Panc1 (cell line): ENCODE data around the gene KMT2E. TPM values are rescaled to one million over a fixed set of nuclear protein-coding genes. Genes with fewer than 3 reads are reported as not detected.
"Not testable (repeated sequence)": the region's sequence is repeated elsewhere in the genome, so short reads cannot be mapped to it uniquely, and the experiment has no call there.

Experiments used
- ATAC-seq: fragments of 200-7000 bp; cut with Tn5 transposase; 2 replicates; pipeline ENCODE4 v1.9.1; 2020; ENCODE audit warnings: mild to moderate bottlenecking, moderate library complexity
- BruUV-seq: library from RNA; stranded (reverse); fragments of 400-500 nt; replicated peaks from 2 replicates; lab custom pipeline; 2021; lab: Mats Ljungman, UMichigan
- CTCF ChIA-PET: fragments of 300-600 bp; sonication (Branson Sonifier 250); formaldehyde crosslinking; loops from one replicate; lab custom pipeline; 2022; ENCODE audit warnings: antibody characterized with exemption; lab: Charles Lee
- POLR2A ChIA-PET: fragments of 300-600 bp; sonication (Branson Sonifier 250); formaldehyde crosslinking; loops from one replicate; lab custom pipeline; 2022; ENCODE audit warnings: antibody characterized with exemption; lab: Charles Lee
- DNase-seq: peaks from one replicate; pipeline ENCODE4 v3.0.0-alpha.2; 2010; ENCODE audit warnings: low read depth, low spot score
- H3K27ac ChIP-seq: 2 replicates; pipeline ENCODE4 v1.5.1; 2011; ENCODE audit warnings: mild to moderate bottlenecking, low read length, inconsistent platforms
- H3K27me3 ChIP-seq: fragments of 200-500 bp; sonication (Bioruptor generic); 2 replicates; pipeline ENCODE4 v1.6.0; 2014; ENCODE audit warnings: low read length, inconsistent platforms; ENCODE audit not compliant: control insufficient read depth, insufficient read depth
- H3K36me3 ChIP-seq: fragments of 200-500 bp; sonication (Bioruptor generic); 2 replicates; pipeline ENCODE4 v1.5.1; 2014; ENCODE audit warnings: inconsistent platforms, mild to moderate bottlenecking, low read length, moderate library complexity; ENCODE audit not compliant: control insufficient read depth, insufficient read depth
- H3K4me1 ChIP-seq: 2 replicates; pipeline ENCODE4 v1.5.1; 2011; ENCODE audit warnings: inconsistent platforms, mild to moderate bottlenecking, low read length, moderate library complexity; ENCODE audit not compliant: control insufficient read depth, insufficient read depth
- H3K4me3 ChIP-seq, 2 experiments: 2 replicates each; pipeline ENCODE4 v1.5.1; 2011 to 2012; ENCODE audit warnings: low read depth in 2 of 2, low read length in 2 of 2, mild to moderate bottlenecking in 2 of 2, inconsistent platforms in 1 of 2, moderate library complexity in 1 of 2
- H3K9me3 ChIP-seq: fragments of 200-500 bp; sonication (Bioruptor generic); 2 replicates; pipeline ENCODE4 v1.5.1; 2014; ENCODE audit warnings: low read depth, mild to moderate bottlenecking, inconsistent platforms, low read length, moderate library complexity; ENCODE audit not compliant: control insufficient read depth, insufficient read depth
- POLR2AphosphoS5 ChIP-seq: IDR thresholded peaks from 2 replicates; pipeline ENCODE4 v1.6.1; 2012; ENCODE audit warnings: mild to moderate bottlenecking, low read depth, low read length, moderate library complexity
- SIN3A ChIP-seq: IDR thresholded peaks from 2 replicates; pipeline ENCODE4 v1.6.1; 2012; ENCODE audit warnings: low read depth, mild to moderate bottlenecking, low read length, moderate library complexity, borderline replicate concordance; ENCODE audit not compliant: insufficient read depth
- TCF7L2 ChIP-seq: IDR thresholded peaks from 2 replicates; pipeline ENCODE4 v1.6.1; 2011; ENCODE audit warnings: mild to moderate bottlenecking, low read depth, low read length, inconsistent platforms
- in situ Hi-C: cut with HindIII; loops from 2 replicates; pipeline ENCODE4 v1.10.0; 2016; ENCODE audit warnings: low sequenced_read_pairs, low pct_unique_long_range_greater_than_20kb
- intact Hi-C: fragments of 100-400 bp; cut with micrococcal nuclease; formaldehyde crosslinking; loops from one replicate; pipeline ENCODE4 v1.10.0; 2022; ENCODE audit not compliant: unreplicated experiment
- total RNA-seq: library from RNA; stranded (reverse); gene quantifications from one replicate; pipeline ENCODE4 v1.2.1, GENCODE V29; 2021; ENCODE audit not compliant: unreplicated experiment
- TF ChIP-seq, protein P1 (sequence below), 2 experiments: IDR thresholded peaks; 2 replicates each; pipeline ENCODE4 v1.6.1; 2011 to 2012; ENCODE audit warnings: low read depth in 2 of 2, control low read depth in 1 of 2, low read length in 1 of 2, mild to moderate bottlenecking in 1 of 2, moderate library complexity in 1 of 2; ENCODE audit not compliant: insufficient read depth in 1 of 2
- TF ChIP-seq, protein P2 (sequence below): fragments of 450-650 bp; IDR thresholded peaks from 2 replicates; pipeline ENCODE4 v1.5.1; 2017; ENCODE audit warnings: mild to moderate bottlenecking

Gene KMT2E
- total RNA-seq, 1 experiment from 2014 or later: 51.4 TPM

DNA sequence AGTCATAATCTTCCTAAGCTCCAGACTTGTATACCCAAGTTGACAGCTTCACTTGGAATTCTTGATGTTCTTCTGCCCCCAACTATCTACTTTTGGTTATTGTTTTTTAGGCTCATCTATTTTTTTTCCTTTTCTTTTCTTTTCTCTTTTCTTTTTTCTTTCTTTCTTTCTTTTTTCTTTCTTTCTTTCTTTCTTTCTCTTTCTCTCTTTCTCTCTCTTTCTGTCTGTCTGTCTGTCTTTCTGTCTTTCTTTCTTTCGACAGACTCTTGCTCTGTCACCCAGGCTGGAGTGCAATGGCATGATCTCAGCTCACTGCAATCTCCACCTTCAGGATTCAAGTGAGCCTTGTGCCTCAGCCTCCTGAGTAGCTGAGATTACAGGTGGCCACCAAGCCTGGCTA, 36.5 kb downstream of the KMT2E start:
- no peaks in the 10 kb centered on the region for H3K4me1 ChIP-seq
- no peak overlapping the region for H3K4me3 ChIP-seq
- peaks cover 18% of the 10 kb centered on the region for H3K36me3 ChIP-seq
- BruUV-seq: no TSS peak
- H3K9me3 ChIP-seq: no peaks in the 10 kb centered on the region
- intact Hi-C loops: loop anchor here (10.0 kb wide), 1 partner anchor 66 kb away; no protein-coding TSS in a partner anchor
- H3K27ac ChIP-seq: no peak overlapping the region
- TF ChIP-seq, protein P1, sequence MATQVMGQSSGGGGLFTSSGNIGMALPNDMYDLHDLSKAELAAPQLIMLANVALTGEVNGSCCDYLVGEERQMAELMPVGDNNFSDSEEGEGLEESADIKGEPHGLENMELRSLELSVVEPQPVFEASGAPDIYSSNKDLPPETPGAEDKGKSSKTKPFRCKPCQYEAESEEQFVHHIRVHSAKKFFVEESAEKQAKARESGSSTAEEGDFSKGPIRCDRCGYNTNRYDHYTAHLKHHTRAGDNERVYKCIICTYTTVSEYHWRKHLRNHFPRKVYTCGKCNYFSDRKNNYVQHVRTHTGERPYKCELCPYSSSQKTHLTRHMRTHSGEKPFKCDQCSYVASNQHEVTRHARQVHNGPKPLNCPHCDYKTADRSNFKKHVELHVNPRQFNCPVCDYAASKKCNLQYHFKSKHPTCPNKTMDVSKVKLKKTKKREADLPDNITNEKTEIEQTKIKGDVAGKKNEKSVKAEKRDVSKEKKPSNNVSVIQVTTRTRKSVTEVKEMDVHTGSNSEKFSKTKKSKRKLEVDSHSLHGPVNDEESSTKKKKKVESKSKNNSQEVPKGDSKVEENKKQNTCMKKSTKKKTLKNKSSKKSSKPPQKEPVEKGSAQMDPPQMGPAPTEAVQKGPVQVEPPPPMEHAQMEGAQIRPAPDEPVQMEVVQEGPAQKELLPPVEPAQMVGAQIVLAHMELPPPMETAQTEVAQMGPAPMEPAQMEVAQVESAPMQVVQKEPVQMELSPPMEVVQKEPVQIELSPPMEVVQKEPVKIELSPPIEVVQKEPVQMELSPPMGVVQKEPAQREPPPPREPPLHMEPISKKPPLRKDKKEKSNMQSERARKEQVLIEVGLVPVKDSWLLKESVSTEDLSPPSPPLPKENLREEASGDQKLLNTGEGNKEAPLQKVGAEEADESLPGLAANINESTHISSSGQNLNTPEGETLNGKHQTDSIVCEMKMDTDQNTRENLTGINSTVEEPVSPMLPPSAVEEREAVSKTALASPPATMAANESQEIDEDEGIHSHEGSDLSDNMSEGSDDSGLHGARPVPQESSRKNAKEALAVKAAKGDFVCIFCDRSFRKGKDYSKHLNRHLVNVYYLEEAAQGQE (IDR thresholded peaks at IDR 0.05; ENCODE audit: insufficient read depth in 1 of 2, low read depth in 2 of 2, low read length in 1 of 2): no peak
- TF ChIP-seq SIN3A: no peak
- TF ChIP-seq TCF7L2: no peak
- no peak for TF ChIP-seq POLR2AphosphoS5
- TF ChIP-seq, protein P2, sequence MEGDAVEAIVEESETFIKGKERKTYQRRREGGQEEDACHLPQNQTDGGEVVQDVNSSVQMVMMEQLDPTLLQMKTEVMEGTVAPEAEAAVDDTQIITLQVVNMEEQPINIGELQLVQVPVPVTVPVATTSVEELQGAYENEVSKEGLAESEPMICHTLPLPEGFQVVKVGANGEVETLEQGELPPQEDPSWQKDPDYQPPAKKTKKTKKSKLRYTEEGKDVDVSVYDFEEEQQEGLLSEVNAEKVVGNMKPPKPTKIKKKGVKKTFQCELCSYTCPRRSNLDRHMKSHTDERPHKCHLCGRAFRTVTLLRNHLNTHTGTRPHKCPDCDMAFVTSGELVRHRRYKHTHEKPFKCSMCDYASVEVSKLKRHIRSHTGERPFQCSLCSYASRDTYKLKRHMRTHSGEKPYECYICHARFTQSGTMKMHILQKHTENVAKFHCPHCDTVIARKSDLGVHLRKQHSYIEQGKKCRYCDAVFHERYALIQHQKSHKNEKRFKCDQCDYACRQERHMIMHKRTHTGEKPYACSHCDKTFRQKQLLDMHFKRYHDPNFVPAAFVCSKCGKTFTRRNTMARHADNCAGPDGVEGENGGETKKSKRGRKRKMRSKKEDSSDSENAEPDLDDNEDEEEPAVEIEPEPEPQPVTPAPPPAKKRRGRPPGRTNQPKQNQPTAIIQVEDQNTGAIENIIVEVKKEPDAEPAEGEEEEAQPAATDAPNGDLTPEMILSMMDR: no peak
- DNase-seq (no peak), ATAC-seq (no peak)
- in situ Hi-C loops: no loop called here
- H3K27me3 ChIP-seq: no peaks in the 10 kb centered on the region
- POLR2A ChIA-PET: no interaction called here
- CTCF ChIA-PET: no interaction called here

DNA sequence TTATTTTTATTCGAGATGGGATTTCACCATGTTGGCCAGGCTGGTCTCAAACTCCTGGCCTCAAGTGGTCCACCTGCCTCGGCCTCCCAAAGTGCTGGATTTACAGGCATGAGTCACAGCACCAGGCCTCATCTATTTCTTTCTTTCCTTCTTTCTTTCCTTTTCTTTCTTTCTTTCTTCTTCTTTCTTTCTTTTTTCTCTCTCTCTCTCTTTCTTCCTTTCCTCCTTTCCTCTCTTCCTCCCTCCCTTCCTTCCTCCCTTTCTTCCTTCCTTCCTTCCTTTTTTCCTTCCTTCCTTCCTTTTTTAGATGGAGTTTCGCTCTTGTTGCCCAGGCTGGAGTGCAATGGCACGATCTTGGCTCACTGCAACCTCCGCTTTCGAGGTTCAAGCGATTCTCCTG, 36.9 kb downstream of the KMT2E start:
- H3K9me3 ChIP-seq, H3K27ac ChIP-seq, H3K4me1 ChIP-seq, ATAC-seq, H3K27me3 ChIP-seq, in situ Hi-C loops, DNase-seq, CTCF ChIA-PET, BruUV-seq, POLR2A ChIA-PET, H3K4me3 ChIP-seq: not testable (repeated sequence)
- peaks cover 14% of the 10 kb centered on the region for H3K36me3 ChIP-seq
- intact Hi-C loops: loop anchor here (10.0 kb wide), 1 partner anchor 66 kb away; no protein-coding TSS in a partner anchor

DNA sequence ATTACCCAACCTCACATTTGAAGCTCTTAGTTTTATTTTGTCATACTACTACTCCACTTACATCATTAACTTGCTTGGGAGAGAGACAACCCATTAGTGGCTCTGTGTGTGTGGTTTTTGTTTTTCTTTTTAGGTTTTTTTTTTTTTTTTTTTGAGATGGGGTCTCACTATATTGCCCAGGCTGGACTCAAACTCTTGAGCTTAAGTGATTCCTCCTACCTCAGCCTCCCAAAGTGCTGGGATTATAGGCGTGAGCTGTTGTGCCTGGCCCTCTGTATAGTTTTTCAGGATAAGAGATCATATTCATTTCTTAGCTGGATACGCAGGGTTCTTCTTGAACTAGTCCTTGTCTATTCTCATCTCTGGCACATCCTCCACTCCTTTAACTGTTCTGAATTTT, 41.1 kb downstream of the KMT2E start:
- H3K36me3 ChIP-seq: peaks cover 15% of the 10 kb centered on the region

More for the DNA sequence above, 41.1 kb downstream of the KMT2E start:
- Histone ChIP-seq H3K4me3 (no peak overlapping the region), H3K27me3 (no peaks in the 10 kb centered on the region), H3K9me3 (no peaks in the 10 kb centered on the region), H3K27ac (no peak overlapping the region), H3K4me1 (no peaks in the 10 kb centered on the region)
- ChIA-PET CTCF (interaction anchor here (0.7 kb wide), 1 partner anchor 89 kb away, joined by 8 read pairs; no protein-coding TSS in a partner anchor), POLR2A (interaction anchor here (0.7 kb wide), 1 partner anchor 32 kb away, joined by 9 read pairs; no protein-coding TSS in a partner anchor)
- no TSS peak for BruUV-seq
- in situ Hi-C loops: no loop called here
- TF ChIP-seq, protein P2: no peak
- TF ChIP-seq, protein P1 (IDR thresholded peaks at IDR 0.05; ENCODE audit: insufficient read depth in 1 of 2, low read depth in 2 of 2, low read length in 1 of 2): no peak
- TF ChIP-seq POLR2AphosphoS5 (no peak), SIN3A (no peak), TCF7L2 (no peak)
- no peak for DNase-seq
- intact Hi-C loops: loop anchor here (10.0 kb wide), 1 partner anchor 70 kb away; no protein-coding TSS in a partner anchor
- no peak for ATAC-seq
